Measurements from ENCODE around the gene PLEKHO1.
A peak's percentile ranks its signal among the peaks of the same experiment; 100 is the strongest.

PLEKHO1 gene

GRCh38 chr1:150150133-150151021, 661 bp downstream of the PLEKHO1 start:
- DNase-seq (ENCODE audit: low read depth in 2 of 2): no peak

- DNase-seq (ENCODE audit: low read depth in 2 of 2): peak; percentile 40 to 47
These were observed 1.8 kb downstream of the PLEKHO1 start for GRCh38 chr1:150151291-150152181.

- no peak for DNase-seq (ENCODE audit: low read depth in 2 of 2)
These were observed 2.4 kb downstream of the PLEKHO1 start for GRCh38 chr1:150152182-150152536.

DNA sequence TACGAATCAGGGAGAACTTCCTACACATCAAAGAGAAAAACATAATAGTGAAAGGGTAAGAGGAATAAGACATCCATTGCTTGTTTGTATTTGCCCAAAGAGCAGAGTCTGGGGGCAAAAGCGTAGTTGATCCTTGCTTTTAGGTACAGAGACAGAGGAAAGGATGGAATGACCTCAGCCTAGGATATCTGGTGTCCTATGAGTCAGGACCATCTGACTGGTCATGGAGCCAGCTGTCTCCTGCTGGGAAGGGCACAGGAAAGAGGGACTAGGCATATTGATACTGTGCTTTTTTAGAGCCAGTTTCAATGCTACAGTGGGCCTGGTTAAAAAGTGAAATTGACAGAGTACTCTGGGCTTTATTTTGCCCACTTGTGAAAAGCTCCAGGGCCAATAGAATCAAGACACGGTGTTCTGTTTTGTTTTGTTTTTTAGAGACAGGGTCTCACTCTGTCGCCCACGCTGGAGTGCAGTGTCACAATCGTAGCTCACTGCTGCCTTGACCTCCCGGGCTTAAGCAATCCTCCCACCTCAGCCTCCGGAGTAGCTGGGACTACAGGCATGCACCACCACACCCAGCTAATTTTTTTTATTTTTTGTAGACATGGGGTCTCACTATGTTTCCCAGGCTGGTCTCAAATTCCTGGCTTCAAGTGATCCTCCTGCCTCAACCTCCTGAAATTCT, 3.2 kb downstream of the PLEKHO1 start:
- DNase-seq (ENCODE audit: low read depth in 2 of 2): no peak

- DNase-seq (ENCODE audit: low read depth in 2 of 2): no peak
These were observed 4.4 kb downstream of the PLEKHO1 start for GRCh38 chr1:150154143-150154542.

DNA sequence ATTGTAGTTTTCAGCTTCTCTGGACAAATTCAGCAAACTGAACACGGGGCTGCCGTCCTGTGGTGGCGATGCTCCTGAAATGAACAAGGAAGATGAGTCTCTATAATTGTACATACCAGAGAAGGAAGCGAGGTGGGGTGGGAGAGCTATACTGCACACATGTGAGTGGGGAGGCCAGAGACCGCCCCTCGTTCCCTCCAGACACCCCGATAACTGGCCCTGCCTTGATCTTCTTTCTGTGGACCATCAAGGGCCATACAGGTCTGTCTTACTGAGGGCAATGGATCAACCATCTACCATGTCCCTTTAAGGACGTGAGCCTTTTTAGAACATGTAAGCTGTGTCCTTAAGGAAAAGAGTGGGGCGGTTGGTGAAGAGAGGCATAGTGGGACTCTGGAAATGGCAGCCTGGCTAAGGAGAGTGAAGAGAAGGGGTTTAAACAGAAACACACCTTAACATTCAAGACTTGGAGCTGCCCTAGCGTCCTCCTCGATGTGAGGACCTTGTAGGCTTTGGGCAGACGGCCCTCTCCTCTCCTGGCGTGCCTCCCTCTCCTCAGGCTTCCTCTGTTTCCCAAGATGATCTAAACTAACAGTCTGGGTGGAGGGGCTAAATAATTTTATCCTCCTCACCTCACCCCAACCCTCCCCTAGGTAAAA, 5.8 kb downstream of the PLEKHO1 start:
- no peak for DNase-seq (ENCODE audit: low read depth in 2 of 2)

DNA sequence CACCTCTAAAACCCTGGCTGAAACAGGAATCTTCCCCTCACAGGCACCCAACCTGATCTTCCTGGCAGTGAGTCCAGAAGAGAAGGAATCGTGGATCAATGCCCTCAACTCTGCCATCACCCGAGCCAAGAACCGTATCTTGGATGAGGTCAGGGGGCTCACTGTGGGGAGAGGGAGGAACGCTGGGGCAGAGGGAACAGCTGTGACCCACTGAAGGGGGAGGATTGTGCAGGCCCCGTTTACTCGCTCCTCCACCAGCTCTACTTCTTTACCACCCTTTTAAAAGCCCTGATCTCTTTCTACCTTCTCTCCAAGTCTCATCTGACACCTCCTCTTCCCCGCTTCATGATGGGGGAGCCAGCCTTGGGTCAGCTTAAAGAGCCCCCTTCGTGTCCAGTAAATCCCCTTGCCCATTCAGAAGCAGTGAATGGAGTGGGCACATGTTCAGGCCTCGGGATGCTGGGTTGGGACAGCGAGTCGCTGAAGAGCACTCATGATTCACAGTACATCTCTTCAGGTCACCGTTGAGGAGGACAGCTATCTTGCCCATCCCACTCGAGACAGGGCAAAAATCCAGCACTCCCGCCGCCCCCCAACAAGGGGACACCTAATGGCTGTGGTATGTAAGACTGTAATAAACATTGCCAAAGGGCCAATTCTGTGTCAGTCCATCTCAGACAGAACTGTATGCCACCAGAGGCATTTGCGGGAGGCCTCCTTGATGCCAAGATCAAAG, 7.3 kb downstream of the PLEKHO1 start:
- DNase-seq (ENCODE audit: low read depth in 2 of 2): no peak

GRCh38 chr1:150159550-150159949, 9.8 kb downstream of the PLEKHO1 start:
- DNase-seq (ENCODE audit: low read depth in 2 of 2): no peak

DNA sequence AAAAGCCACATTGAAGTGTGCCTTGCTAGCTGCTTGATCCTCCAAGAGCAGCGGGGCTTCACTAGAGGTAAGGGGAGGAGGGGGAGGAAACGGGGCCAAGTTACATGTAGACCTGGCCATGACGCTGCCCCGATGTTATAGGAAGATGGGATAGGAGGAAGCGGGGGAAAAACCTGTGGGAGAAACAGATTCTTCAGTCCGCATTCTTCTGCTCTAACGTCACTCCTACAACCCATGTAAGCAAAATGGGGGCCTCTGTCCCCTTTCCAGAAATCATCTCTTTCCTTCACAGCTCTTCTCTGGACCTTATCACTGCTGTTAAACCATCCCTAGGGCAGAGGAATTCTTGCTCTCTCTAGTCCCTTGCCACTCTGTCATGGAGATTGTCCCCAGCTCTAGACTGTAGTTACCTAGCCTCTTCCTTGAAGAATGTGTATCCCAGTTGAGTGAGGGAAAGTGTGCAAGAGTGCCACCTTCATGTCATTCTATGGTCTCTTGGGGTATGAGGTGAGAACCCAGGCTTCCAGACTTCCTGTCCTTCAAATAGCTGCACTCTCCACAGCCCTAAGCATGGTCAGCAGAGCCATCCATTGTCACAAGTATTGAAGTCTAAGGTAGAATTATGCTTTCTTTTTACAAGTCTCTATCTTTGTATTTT, 11.4 kb downstream of the PLEKHO1 start:
- no peak for DNase-seq (ENCODE audit: low read depth in 2 of 2)

DNA sequence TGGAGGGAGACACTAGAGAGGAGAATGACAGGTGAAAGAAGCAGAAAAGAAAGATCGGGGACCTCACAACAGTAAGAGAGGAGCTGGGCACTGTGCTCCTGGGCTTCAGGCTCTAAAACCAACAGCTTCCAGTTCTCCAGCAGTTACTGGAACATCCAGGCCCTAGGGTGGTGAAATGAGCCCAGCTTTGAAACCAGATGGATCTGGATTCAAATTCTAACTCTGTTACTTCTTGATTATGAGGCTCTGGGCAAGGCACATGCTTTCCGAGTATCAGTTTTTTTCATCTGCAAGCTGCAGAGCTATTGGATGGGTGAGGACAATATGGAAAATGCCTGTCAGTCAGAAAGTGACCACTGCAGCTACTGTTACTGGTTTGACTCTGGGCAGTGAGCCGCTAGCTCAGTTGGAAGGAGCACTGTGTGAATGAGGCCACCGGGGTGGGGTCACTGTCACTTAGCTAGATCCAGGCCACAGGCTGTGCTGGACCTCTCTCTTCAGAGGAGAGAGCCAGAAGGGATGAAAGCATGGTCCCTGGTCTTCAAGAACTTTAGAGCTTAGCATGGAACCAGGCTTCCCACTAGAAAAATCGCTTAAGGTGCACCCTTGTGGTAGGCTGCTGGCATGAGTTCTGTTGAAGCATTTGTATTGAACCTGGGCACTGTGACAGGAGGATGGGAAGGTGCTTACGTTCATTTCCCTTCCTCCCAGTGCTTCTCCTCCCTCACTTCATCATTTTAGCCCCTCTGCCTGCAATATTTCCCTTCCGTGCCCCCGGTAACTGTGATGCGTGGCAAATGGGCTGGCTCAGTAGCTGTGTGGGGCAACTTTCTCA, 12.2 kb downstream of the PLEKHO1 start:
- DNase-seq (ENCODE audit: low read depth in 2 of 2): no peak

- DNase-seq (ENCODE audit: low read depth in 2 of 2): no peak
These were observed 12.8 kb downstream of the PLEKHO1 start for GRCh38 chr1:150162582-150162861.

DNA sequence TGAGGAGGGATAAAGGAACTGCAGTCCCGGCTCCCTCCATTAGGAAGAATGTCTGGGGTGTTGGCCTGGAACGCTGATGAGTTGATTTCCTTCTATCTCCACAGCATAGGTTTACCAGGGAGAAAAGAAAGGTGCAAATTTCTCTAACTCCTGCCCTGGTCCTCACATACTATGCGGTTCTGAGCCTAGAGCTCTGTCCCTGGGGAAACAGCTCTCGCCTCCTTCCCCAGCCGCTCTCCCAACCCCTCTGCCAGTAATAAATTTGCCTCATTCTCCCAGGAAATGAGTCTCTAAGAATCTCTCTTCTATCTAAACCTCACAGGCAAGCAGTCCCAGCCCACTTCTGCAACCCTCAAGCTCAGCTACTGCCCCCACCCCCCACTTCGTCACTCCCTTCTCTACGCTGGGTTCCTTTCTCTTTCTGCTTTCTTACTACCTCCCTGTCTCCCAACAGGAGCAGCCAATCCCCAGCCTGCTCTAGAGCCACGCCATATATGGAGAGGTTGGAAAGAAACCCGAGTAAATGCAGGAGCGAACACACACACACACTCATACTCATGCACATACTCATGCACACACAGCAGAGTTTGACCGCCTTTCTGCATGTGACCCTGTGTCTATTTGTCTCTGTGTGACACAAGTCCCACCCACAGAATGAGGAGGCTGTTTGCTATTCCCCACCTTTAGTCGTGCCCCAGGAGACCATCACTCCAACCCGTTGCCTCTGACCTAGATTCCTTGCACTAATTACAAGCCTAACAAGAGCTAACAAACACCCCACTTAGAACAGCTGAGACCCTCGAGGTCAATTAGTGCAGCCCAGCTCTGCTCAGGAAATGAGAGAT, 13.4 kb downstream of the PLEKHO1 start:
- DNase-seq (ENCODE audit: low read depth in 2 of 2): no peak

DNA sequence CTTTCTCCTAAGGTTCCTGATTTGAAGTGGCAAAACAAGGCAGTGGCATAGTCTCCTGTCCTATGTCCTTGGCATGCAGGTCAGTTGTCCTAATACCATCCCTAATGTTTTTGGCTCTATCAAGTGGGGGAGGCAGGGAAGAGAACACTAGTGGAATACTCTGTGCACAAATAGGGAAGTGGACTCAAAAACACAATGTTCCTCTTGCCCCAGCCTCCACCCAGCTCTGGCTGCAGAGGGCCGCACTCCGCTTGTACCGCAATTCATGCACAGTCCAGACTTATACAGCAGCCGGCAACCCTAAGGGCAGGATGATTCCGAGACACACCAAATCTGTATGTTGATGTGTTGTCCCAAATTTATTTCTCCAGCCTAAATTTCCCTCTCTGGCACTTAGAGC, 14.5 kb downstream of the PLEKHO1 start:
- no peak for DNase-seq (ENCODE audit: low read depth in 2 of 2)

DNA sequence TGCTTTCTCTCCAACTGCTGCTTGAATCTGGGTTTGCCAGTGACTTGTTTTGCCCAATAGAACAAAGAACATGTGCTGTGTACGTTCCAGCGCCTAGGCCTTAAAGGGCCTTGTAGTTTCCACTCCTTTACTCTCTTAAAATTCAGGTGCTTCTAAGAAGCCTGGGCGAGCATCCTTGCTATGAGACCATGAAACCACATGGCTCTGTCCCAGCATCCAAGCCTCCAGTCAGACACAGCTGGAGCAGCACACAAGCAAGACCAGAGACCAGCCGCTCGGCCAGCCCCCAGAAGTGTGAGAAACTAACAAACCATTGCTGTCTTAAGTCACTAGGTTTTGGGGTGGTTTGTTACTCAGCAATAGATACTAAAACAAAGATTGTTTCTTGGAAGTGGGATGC, 15.1 kb downstream of the PLEKHO1 start:
- no peak for DNase-seq (ENCODE audit: low read depth in 2 of 2)

GRCh38 chr1:150165622-150166612, 16.2 kb downstream of the PLEKHO1 start:
- DNase-seq (ENCODE audit: low read depth in 2 of 2): no peak

- peak in 1 of 2 donors; percentile 29 for DNase-seq (ENCODE audit: low read depth in 2 of 2)
These were observed 19.4 kb downstream of the PLEKHO1 start for GRCh38 chr1:150168960-150169601.

- no peak for DNase-seq (ENCODE audit: low read depth in 2 of 2)
These were observed 22.1 kb downstream of the PLEKHO1 start for GRCh38 chr1:150171801-150172200.

All from activated CD8-positive, alpha-beta memory T cell treated with anti-CD3 and anti-CD28 coated beads for 4 hours (primary cell).